CD14-positive monocyte (primary cell): ENCODE data around the gene ASF1B. TPM values are rescaled to one million over a fixed set of nuclear protein-coding genes. Genes with fewer than 3 reads are reported as not detected.

ENCODE experiments used
- DNase-seq, 3 donors: peaks; one replicate each; pipeline ENCODE4 v3.0.0-alpha.2; 2011 to 2022
- H2AFZ ChIP-seq: 2 replicates; pipeline ENCODE4 v1.6.0; 2012; ENCODE audit warnings: mild to moderate bottlenecking, low read depth, low read length, inconsistent platforms; ENCODE audit not compliant: insufficient read depth, poor library complexity, severe bottlenecking
- H3K27ac ChIP-seq, 2 donors: 1 replicate in 1 of 2; 2 replicates in 1 of 2; pipeline ENCODE4 v1.5.1; 2012 to 2013; ENCODE audit warnings: low read length in 2 of 2, control low read depth in 1 of 2, inconsistent platforms in 1 of 2, low read depth in 1 of 2, mild to moderate bottlenecking in 1 of 2
- H3K27me3 ChIP-seq, 2 donors: one replicate each; pipeline versions ENCODE4 v1.6.0 to v1.6.1; 2011 to 2013; ENCODE audit warnings: low read length in 2 of 2; ENCODE audit not compliant: control insufficient read depth in 2 of 2, insufficient read depth in 2 of 2
- H3K36me3 ChIP-seq, 2 donors: replicated peaks in 1 of 2; 1 replicate in 1 of 2; 2 replicates in 1 of 2; pipeline versions ENCODE4 v1.5.1 to v1.6.1; 2012 to 2013; ENCODE audit warnings: low read length in 2 of 2, control low read depth in 1 of 2, inconsistent platforms in 1 of 2, mild to moderate bottlenecking in 1 of 2; ENCODE audit not compliant: insufficient read depth in 2 of 2, control insufficient read depth in 1 of 2
- H3K4me1 ChIP-seq, 2 donors: 1 replicate in 1 of 2; 2 replicates in 1 of 2; pipeline versions ENCODE4 v1.5.1 to v1.6.1; 2012 to 2013; ENCODE audit warnings: low read length in 2 of 2, control low read depth in 1 of 2, inconsistent platforms in 1 of 2, mild to moderate bottlenecking in 1 of 2, moderate library complexity in 1 of 2; ENCODE audit not compliant: insufficient read depth in 2 of 2, control insufficient read depth in 1 of 2
- H3K4me2 ChIP-seq: replicated peaks from 2 replicates; pipeline ENCODE3; 2012; ENCODE audit warnings: low read length, moderate library complexity, mild to moderate bottlenecking; ENCODE audit not compliant: poor library complexity, severe bottlenecking; ENCODE audit errors: extremely low read depth
- H3K4me3 ChIP-seq, 3 experiments: fragments of 200-600 bp in 1 of 3; sonication (generic) in 1 of 3; replicated peaks in 1 of 3; 1 replicate in 2 of 3; 2 replicates in 1 of 3; pipeline ENCODE4 v1.5.1; 2011 to 2013; ENCODE audit warnings: low read length in 3 of 3, mild to moderate bottlenecking in 3 of 3, control low read depth in 2 of 3, low read depth in 2 of 3, inconsistent platforms in 1 of 3, moderate library complexity in 1 of 3
- H3K79me2 ChIP-seq: 2 replicates; pipeline ENCODE4 v1.6.0; 2012; ENCODE audit warnings: mild to moderate bottlenecking, control low read depth, inconsistent platforms, low read length, moderate library complexity; ENCODE audit not compliant: insufficient read depth
- H3K9ac ChIP-seq: 2 replicates; pipeline ENCODE4 v1.6.0; 2017; ENCODE audit warnings: low read length, mild to moderate bottlenecking; ENCODE audit not compliant: insufficient read depth, poor library complexity, severe bottlenecking
- H3K9me3 ChIP-seq, 2 donors: replicated peaks in 1 of 2; 1 replicate in 1 of 2; 2 replicates in 1 of 2; pipeline versions ENCODE4 v1.5.1 to v1.6.1; 2012 to 2013; ENCODE audit warnings: low read length in 2 of 2, control low read depth in 1 of 2; ENCODE audit not compliant: control insufficient read depth in 1 of 2, insufficient read depth in 1 of 2
- H4K20me1 ChIP-seq: 2 replicates; pipeline ENCODE4 v1.6.0; 2012; ENCODE audit warnings: mild to moderate bottlenecking, low read length, control low read depth, moderate library complexity; ENCODE audit not compliant: insufficient read depth
- H3K27ac Mint-ChIP-seq, 7 donors: one replicate each; pipeline ENCODE4 v1.8.0; 2020; ENCODE audit warnings: mild to moderate bottlenecking in 7 of 7, mixed read lengths in 7 of 7, moderate library complexity in 6 of 7, inconsistent platforms in 2 of 7
- H3K27me3 Mint-ChIP-seq, 3 donors: one replicate each; pipeline ENCODE4 v1.8.0; 2021 to 2022; ENCODE audit warnings: low read depth in 3 of 3, mild to moderate bottlenecking in 3 of 3, mixed read lengths in 3 of 3, moderate library complexity in 3 of 3, inconsistent platforms in 1 of 3
- H3K36me3 Mint-ChIP-seq, 2 donors: one replicate each; pipeline ENCODE4 v1.8.0; 2020; ENCODE audit warnings: mixed read lengths in 2 of 2, inconsistent platforms in 1 of 2, mild to moderate bottlenecking in 1 of 2
- H3K4me1 Mint-ChIP-seq: one replicate; pipeline ENCODE4 v1.8.0; 2020; ENCODE audit warnings: mild to moderate bottlenecking, mixed read lengths
- H3K4me3 Mint-ChIP-seq, 2 donors: one replicate each; pipeline ENCODE4 v1.8.0; 2020; ENCODE audit warnings: mild to moderate bottlenecking in 2 of 2, mixed read lengths in 2 of 2, moderate library complexity in 1 of 2
- H3K9me3 Mint-ChIP-seq, 7 donors: one replicate each; pipeline ENCODE4 v1.8.0; 2020 to 2022; ENCODE audit warnings: mixed read lengths in 7 of 7, mild to moderate bottlenecking in 6 of 7, moderate library complexity in 6 of 7, inconsistent platforms in 2 of 7
- WGBS: methylation state at CpG from one replicate; pipeline ENCODE4 v1.1.5; 2013; ENCODE audit warnings: missing lambda C conversion rate; ENCODE audit not compliant: insufficient coverage; 5-methylcytosine and 5-hydroxymethylcytosine counted together
- intact Hi-C, 2 donors: fragments of 100-400 bp; cut with micrococcal nuclease; formaldehyde crosslinking; loops; one replicate each; pipeline versions ENCODE4 v1.15.0 to v1.15.1; 2023
- polyA plus RNA-seq, 3 donors: library from polyadenylated mRNA; depleted of rRNA in 1 of 3; unstranded in 2 of 3; stranded (reverse) in 1 of 3; fragments of 300-500 nt in 2 of 3; fragments of >200 nt in 1 of 3; fragmentation: Illumina TruSeq in 2 of 3; gene quantifications; 1 replicate in 2 of 3; 2 replicates in 1 of 3; pipeline ENCODE4 v1.2.3, GENCODE V29; 2012 to 2021
- TF ChIP-seq, protein P1 (sequence below): fragments of 200-600 bp; IDR thresholded peaks from one replicate; pipeline ENCODE4 v1.8.0; 2022; ENCODE audit warnings: antibody characterized with exemption, mild to moderate bottlenecking

ASF1B gene
- polyA plus RNA-seq, 3 donors: 6.3 to 13.4 (median 9.2) TPM

DNA sequence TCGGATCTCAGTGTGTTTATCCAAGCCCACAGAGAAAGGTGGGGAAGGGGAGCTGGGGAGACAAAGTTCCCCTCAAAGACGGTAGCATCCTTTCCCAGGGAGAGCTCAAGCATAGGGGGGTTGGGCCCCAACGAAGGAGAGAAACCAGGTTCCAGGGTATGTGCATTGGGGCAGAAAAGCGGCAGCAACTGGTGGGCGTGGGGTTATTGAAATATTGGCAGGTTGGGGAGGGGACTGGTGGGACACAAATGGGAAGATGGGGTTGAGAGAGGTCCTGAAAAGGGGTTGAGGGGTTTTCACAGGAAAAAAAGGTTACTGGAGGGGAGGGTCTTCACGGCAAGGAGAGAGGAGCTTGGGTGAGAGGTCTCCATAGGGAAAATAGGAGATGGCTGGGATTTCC lies 1.0 kb downstream of the ASF1B start:
- no peaks in the 10 kb centered on the region for H3K9me3 ChIP-seq
- no peak overlapping the region for H3K9ac ChIP-seq
- peak overlapping the region in 4 of 7 donors; percentile 19 to 88 (median 64) for H3K27ac Mint-ChIP-seq
- H3K9me3 Mint-ChIP-seq: no peaks in the 10 kb centered on the region
- H3K4me2 ChIP-seq: peak overlapping the region; percentile 90
- H2AFZ ChIP-seq: peak overlapping the region; percentile 49
- intact Hi-C loops: loop anchor here (2.0 to 5.0 kb wide), 3 partner anchors 21 to 253 kb away; partner anchors contain the start of gene SAMD1 (in 1 of the 2)
- H3K4me3 ChIP-seq: peak overlapping the region in 1 of 3 experiments; percentile 83
- peaks cover 0 to 1% (median 0%) of the 10 kb centered on the region in 3 donors for H3K27me3 Mint-ChIP-seq
- H3K27me3 ChIP-seq: no peaks in the 10 kb centered on the region
- peaks cover 18% of the 10 kb centered on the region for H4K20me1 ChIP-seq
- H3K4me1 ChIP-seq: peaks cover 52 to 65% of the 10 kb centered on the region in 2 donors
- H3K79me2 ChIP-seq: peaks cover 83% of the 10 kb centered on the region
- no peaks in the 10 kb centered on the region for H3K36me3 ChIP-seq
- H3K36me3 Mint-ChIP-seq: peaks cover 0 to 4% of the 10 kb centered on the region in 2 donors
- no peak for DNase-seq
- peaks cover 56% of the 10 kb centered on the region for H3K4me1 Mint-ChIP-seq
- 42% methylated on average over 5 of the region's 6 CpGs for WGBS
- TF ChIP-seq, protein P1, sequence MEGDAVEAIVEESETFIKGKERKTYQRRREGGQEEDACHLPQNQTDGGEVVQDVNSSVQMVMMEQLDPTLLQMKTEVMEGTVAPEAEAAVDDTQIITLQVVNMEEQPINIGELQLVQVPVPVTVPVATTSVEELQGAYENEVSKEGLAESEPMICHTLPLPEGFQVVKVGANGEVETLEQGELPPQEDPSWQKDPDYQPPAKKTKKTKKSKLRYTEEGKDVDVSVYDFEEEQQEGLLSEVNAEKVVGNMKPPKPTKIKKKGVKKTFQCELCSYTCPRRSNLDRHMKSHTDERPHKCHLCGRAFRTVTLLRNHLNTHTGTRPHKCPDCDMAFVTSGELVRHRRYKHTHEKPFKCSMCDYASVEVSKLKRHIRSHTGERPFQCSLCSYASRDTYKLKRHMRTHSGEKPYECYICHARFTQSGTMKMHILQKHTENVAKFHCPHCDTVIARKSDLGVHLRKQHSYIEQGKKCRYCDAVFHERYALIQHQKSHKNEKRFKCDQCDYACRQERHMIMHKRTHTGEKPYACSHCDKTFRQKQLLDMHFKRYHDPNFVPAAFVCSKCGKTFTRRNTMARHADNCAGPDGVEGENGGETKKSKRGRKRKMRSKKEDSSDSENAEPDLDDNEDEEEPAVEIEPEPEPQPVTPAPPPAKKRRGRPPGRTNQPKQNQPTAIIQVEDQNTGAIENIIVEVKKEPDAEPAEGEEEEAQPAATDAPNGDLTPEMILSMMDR: no peak
- H3K4me3 Mint-ChIP-seq: peak overlapping the region; percentile 81 to 90
- H3K27ac ChIP-seq: peak overlapping the region in 1 of 2 donors; percentile 58

DNA sequence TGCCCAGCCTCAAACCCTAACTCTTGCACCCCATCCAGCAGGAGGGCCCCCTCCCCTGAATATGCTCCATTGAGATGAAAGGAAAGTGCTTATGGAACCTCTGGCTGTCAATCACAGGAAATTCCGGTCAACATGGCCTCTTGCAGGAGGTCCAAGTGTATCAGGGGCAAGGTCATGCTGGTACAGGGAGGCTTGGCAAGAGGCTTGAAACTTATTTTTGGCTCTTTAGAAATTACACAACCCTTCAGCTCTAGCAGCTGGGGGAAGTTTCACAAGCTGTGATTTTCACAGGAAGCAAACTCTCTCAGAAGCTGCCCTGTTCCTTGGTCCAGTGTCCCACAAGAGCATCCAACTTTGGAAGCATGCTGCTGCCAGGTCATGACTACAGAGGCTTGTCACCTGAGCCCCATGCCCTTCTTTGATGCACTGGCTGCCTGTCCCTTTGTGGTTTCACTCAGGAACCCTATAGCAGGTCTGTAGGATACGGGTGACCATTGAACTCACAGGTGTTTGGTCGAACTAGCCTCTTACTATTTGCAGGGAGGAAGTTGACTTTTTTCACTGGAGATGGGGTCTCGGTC lies 8.4 kb downstream of the ASF1B start:
- Mint-ChIP-seq H3K36me3 (peaks cover 2 to 8% of the 10 kb centered on the region in 2 donors), H3K4me3 (peak overlapping the region; percentile 59 to 69), H3K27ac (peak overlapping the region; percentile 91 to 97 (median 96)), H3K9me3 (no peaks in the 10 kb centered on the region), H3K4me1 (peaks cover 43% of the 10 kb centered on the region), H3K27me3 (peaks cover 0 to 1% (median 0%) of the 10 kb centered on the region in 3 donors)
- Histone ChIP-seq H3K9ac (no peak overlapping the region), H3K36me3 (no peaks in the 10 kb centered on the region), H4K20me1 (no peaks in the 10 kb centered on the region), H3K4me2 (peak overlapping the region; percentile 56), H3K4me3 (peak overlapping the region in 2 of 3 experiments; percentile 3 to 51), H3K27me3 (no peaks in the 10 kb centered on the region), H2AFZ (peak overlapping the region; percentile 1), H3K27ac (peak overlapping the region; percentile 72 to 78), H3K9me3 (no peaks in the 10 kb centered on the region), H3K79me2 (peaks cover 62% of the 10 kb centered on the region), H3K4me1 (peaks cover 49 to 52% of the 10 kb centered on the region in 2 donors)
- TF ChIP-seq, protein P1: no peak
- intact Hi-C loops: no loop called here
- WGBS: 0% methylated on average over 1 of the region's 4 CpGs
- peak; percentile 71 to 90 (median 80) for DNase-seq
